HCEC 1CT (cell line): Measurements from ENCODE around the gene CNTN2.

Experiments used
- DNase-seq: peaks from one replicate; pipeline ENCODE4 v3.0.0-alpha.2; 2017

The CNTN2 gene

GRCh38 chr1:205020466-205020865 lies 22.5 kb upstream of the CNTN2 start:
- no peak for DNase-seq

- no peak for DNase-seq
These were observed 18.3 kb upstream of the CNTN2 start for GRCh38 chr1:205024679-205025078.

- DNase-seq = no peak
These were observed 17.8 kb upstream of the CNTN2 start for GRCh38 chr1:205025239-205025638.

GRCh38 chr1:205026181-205026580 lies 16.8 kb upstream of the CNTN2 start:
- no peak for DNase-seq

- no peak for DNase-seq
These were observed 14.6 kb upstream of the CNTN2 start for GRCh38 chr1:205028390-205028789.

- DNase-seq = no peak
These were observed 14.1 kb upstream of the CNTN2 start for GRCh38 chr1:205028924-205029323.

GRCh38 chr1:205030241-205030640 lies 12.8 kb upstream of the CNTN2 start:
- no peak for DNase-seq

GRCh38 chr1:205030896-205031295 lies 12.1 kb upstream of the CNTN2 start:
- DNase-seq = no peak

GRCh38 chr1:205032508-205032907 lies 10.5 kb upstream of the CNTN2 start:
- no peak for DNase-seq

- no peak for DNase-seq
These were observed 5.5 kb upstream of the CNTN2 start for GRCh38 chr1:205037539-205037938.

GRCh38 chr1:205038132-205038786 lies 4.8 kb upstream of the CNTN2 start:
- no peak for DNase-seq

- no peak for DNase-seq
These were observed 1.9 kb upstream of the CNTN2 start for GRCh38 chr1:205041001-205041715.

- DNase-seq = no peak
These were observed 758 bp upstream of the CNTN2 start for GRCh38 chr1:205041998-205042910.

GRCh38 chr1:205043866-205044265 lies 854 bp downstream of the CNTN2 start:
- no peak for DNase-seq

GRCh38 chr1:205044741-205045140 lies 1.7 kb downstream of the CNTN2 start:
- no peak for DNase-seq

- DNase-seq = no peak
These were observed 2.1 kb downstream of the CNTN2 start for GRCh38 chr1:205045146-205045545.

- DNase-seq = no peak
These were observed 3.9 kb downstream of the CNTN2 start for GRCh38 chr1:205046870-205047269.

- DNase-seq = no peak
These were observed 4.8 kb downstream of the CNTN2 start for GRCh38 chr1:205047764-205048231.

GRCh38 chr1:205048382-205048781 lies 5.4 kb downstream of the CNTN2 start:
- DNase-seq = no peak

GRCh38 chr1:205049479-205049878 lies 6.5 kb downstream of the CNTN2 start:
- DNase-seq = no peak

- no peak for DNase-seq
These were observed 9.7 kb downstream of the CNTN2 start for GRCh38 chr1:205052690-205053089.

GRCh38 chr1:205053296-205053695 lies 10.3 kb downstream of the CNTN2 start:
- no peak for DNase-seq

GRCh38 chr1:205054013-205054412 lies 11.0 kb downstream of the CNTN2 start:
- DNase-seq = no peak
